ENCODE data around the gene TSPAN5. TPM values are rescaled to one million over a fixed set of nuclear protein-coding genes. Genes with fewer than 3 reads are reported as not detected.

TSPAN5 gene
- polyA plus RNA-seq, 3 donors: 0.76 to 2.0 (median 1.4) TPM

GRCh38 chr4:98627531-98628257 is 30.7 kb downstream of the TSPAN5 start:
- 47 to 65% (median 48%) methylated on average over 3 of the region's 3 CpGs for WGBS, 3 donors
- no peak overlapping the region for H3K27ac ChIP-seq (ENCODE audit: low read depth, low read length)

GRCh38 chr4:98626350-98626749 is 32.1 kb downstream of the TSPAN5 start:
- 51 to 94% (median 60%) methylated on average over 4 of the region's 4 CpGs for WGBS, 3 donors
- H3K27ac ChIP-seq (ENCODE audit: low read depth, low read length): no peak overlapping the region

DNA sequence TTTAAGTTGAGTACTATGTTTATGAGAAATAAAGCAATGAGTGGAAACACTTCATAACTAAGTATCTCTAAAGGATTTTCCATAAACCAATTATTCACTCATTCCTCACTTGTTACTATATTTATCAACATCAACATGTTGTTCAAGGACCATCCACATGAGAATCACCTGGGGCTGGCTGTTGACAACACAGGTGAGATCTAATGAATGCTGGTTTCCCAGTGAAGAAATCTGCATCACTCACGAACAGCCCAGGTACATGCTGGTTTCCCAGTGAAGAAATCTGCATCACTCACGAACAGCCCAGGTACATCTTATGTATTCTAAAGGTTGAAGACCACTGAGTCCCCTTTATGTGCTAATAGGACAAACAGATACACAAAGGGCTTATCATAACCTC is 32.5 kb downstream of the TSPAN5 start:
- 78 to 88% (median 87%) methylated on average over 2 of the region's 2 CpGs for WGBS, 3 donors
- no peak overlapping the region for H3K27ac ChIP-seq (ENCODE audit: low read depth, low read length)

- WGBS, 3 donors: 50 to 76% (median 52%) methylated on average over 4 of the region's 4 CpGs
- no peak overlapping the region for H3K27ac ChIP-seq (ENCODE audit: low read depth, low read length)
Measured at GRCh38 chr4:98625399-98625798, 33.0 kb downstream of the TSPAN5 start.

DNA sequence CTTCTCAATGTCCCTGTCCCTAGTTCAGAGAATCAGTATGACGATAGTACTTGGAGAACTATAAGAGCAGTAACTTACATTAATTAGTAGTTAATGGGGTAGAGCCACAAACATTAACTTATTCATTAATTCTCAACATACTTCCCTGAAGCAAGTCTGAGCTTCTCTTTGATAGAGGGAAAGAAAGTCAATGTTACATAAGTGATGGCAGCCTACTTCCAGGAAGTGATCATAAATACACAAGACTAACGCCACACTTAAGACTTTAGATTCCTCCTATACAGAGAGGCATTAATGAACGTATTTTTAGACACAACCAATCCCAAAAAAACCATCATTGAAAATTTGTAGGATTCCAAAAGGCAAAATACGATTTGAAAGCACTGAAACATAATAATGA is 33.8 kb downstream of the TSPAN5 start:
- H3K27ac ChIP-seq (ENCODE audit: low read depth, low read length): no peak overlapping the region
- WGBS, 3 donors: 82 to 96% (median 94%) methylated on average over 4 of the region's 4 CpGs

- H3K27ac ChIP-seq (ENCODE audit: low read depth, low read length): no peak overlapping the region
- 85 to 95% (median 93%) methylated on average over 2 of the region's 2 CpGs for WGBS, 3 donors
Measured at GRCh38 chr4:98624144-98624543, 34.3 kb downstream of the TSPAN5 start.

GRCh38 chr4:98623126-98623802 is 35.1 kb downstream of the TSPAN5 start:
- 30 to 70% (median 64%) methylated on average over 3 of the region's 3 CpGs for WGBS, 3 donors
- no peak overlapping the region for H3K27ac ChIP-seq (ENCODE audit: low read depth, low read length)

DNA sequence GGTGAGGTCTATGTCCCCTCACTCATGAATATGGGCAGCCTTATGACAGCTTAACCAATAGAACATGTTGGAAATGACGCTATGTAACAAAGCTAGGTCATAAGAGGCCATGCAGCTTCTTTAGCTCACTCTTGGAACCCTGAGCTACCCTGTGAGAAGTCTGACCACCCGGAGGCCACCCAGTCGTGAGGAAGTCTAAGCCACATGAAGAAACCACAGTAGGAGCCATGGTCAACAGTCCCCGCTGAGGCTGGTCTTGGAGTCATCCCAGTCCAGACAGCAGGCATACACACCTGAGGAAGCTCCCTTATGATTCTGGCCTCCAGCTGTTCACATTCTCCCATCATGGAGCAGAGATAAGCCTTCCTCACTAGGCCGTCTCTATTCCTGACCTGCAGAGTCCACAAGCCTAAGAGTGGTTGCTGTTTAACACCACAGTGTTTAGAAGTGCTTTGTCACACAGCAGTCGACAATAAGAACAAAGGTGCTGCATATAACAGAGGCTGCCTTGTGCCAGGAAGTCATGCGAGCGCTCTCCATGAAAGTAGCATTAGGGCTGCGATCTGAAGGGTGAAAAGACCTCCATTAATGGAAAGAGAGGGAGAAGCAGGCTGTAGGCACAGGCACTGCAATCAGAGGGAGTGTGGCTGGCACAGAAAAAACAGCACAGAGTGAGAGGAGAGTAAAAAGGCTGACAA is 38.2 kb downstream of the TSPAN5 start:
- 87 to 92% (median 91%) methylated on average over 9 of the region's 9 CpGs for WGBS, 3 donors
- H3K27ac ChIP-seq (ENCODE audit: low read depth, low read length): no peak overlapping the region

DNA sequence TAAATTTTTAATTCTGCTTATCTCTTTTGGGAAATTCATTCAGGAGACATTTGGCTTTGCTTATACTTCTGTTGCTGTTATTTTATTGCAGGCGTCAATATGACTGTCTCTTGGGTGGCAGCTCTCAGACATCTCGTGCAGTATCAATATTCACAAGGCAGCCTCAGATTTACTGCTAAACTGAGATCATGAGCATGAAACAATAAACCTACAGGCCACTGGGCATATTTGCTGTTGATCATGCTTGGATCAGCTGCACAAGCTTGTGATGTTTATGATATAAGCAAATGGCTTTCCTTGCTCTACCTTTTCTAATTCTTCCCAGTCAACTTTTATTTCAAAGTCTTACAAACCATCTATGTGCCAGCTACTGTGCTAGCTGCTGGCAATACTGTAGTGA is 39.2 kb downstream of the TSPAN5 start:
- H3K27ac ChIP-seq (ENCODE audit: low read depth, low read length): no peak overlapping the region
- WGBS, 3 donors: 72 to 95% (median 83%) methylated on average over 2 of the region's 2 CpGs

- no peak overlapping the region for H3K27ac ChIP-seq (ENCODE audit: low read depth, low read length)
- WGBS, 3 donors: 85 to 93% (median 90%) methylated on average over 3 of the region's 3 CpGs
Measured at GRCh38 chr4:98618680-98619079, 39.7 kb downstream of the TSPAN5 start.

DNA sequence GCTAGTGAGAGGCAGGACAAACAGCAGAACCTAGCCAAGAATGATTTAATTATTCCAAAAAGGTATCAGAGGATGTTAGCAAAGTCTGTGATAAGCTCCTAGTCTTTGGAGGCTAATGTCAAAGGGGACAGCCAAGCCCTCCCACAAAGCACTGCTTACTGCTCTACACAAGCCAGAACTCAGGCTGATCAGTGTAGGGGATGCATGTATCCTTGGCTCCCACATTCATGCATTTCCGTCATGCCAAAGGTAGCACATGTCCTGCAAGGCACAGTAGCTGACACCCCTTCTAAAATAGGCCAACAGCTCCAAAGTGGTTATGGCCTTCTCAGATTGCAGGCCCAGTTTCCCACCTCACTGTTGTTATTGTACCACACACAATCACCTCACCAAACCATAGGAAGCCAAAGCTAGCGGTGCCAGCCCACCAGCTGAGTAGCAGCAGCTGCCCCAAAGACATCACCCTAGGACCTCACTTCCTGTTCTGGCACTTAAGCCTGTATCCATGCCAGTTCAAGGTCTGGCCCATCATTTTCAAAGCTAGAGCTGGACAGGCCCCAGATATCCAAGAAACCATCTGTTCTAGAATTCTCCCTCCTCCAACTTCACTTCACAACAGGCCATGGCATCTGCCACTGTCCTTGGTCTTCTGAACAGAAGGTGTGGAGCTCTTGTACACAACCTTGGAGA is 40.9 kb downstream of the TSPAN5 start:
- WGBS, 3 donors: 84 to 96% (median 89%) methylated on average over 2 of the region's 2 CpGs
- H3K27ac ChIP-seq (ENCODE audit: low read depth, low read length): no peak overlapping the region

- no peak overlapping the region for H3K27ac ChIP-seq (ENCODE audit: low read depth, low read length)
- 91 to 93% (median 92%) methylated on average over 3 of the region's 3 CpGs for WGBS, 3 donors
Measured at GRCh38 chr4:98615991-98616390, 42.4 kb downstream of the TSPAN5 start.

GRCh38 chr4:98614662-98615061 is 43.7 kb downstream of the TSPAN5 start:
- no peak overlapping the region for H3K27ac ChIP-seq (ENCODE audit: low read depth, low read length)
- 69 to 95% (median 82%) methylated on average over 4 of the region's 4 CpGs for WGBS, 3 donors

- no peak overlapping the region for H3K27ac ChIP-seq (ENCODE audit: low read depth, low read length)
- 84 to 96% (median 94%) methylated on average over 3 of the region's 3 CpGs for WGBS, 3 donors
Measured at GRCh38 chr4:98614094-98614493, 44.3 kb downstream of the TSPAN5 start.

GRCh38 chr4:98613453-98614075 is 44.8 kb downstream of the TSPAN5 start:
- 69 to 81% (median 72%) methylated on average over 4 of the region's 4 CpGs for WGBS, 3 donors
- no peak overlapping the region for H3K27ac ChIP-seq (ENCODE audit: low read depth, low read length)

GRCh38 chr4:98612318-98613250 is 45.8 kb downstream of the TSPAN5 start:
- 64 to 74% (median 67%) methylated on average over 11 of the region's 11 CpGs for WGBS, 3 donors
- H3K27ac ChIP-seq (ENCODE audit: low read depth, low read length): no peak overlapping the region

- 86 to 93% (median 88%) methylated on average over 6 of the region's 6 CpGs for WGBS, 3 donors
- no peak overlapping the region for H3K27ac ChIP-seq (ENCODE audit: low read depth, low read length)
Measured at GRCh38 chr4:98611677-98612317, 46.6 kb downstream of the TSPAN5 start.
